Stomach smooth muscle (tissue), 2 donors: ENCODE measurements around the gene TTC12.

Source experiments
- H3K27ac ChIP-seq: one replicate; pipeline ENCODE4 v1.7.0; 2013; ENCODE audit warnings: mild to moderate bottlenecking, low read length, inconsistent platforms
- H3K27me3 ChIP-seq, 2 donors: one replicate each; pipeline ENCODE4 v1.7.0; 2013; ENCODE audit warnings: low read length in 2 of 2; ENCODE audit not compliant: insufficient read depth in 2 of 2, control insufficient read depth in 1 of 2
- H3K36me3 ChIP-seq, 2 donors: one replicate each; pipeline ENCODE4 v1.7.0; 2013; ENCODE audit warnings: low read length in 2 of 2; ENCODE audit not compliant: control insufficient read depth in 2 of 2, insufficient read depth in 2 of 2
- H3K4me1 ChIP-seq: one replicate; pipeline ENCODE4 v1.7.0; 2013; ENCODE audit warnings: low read length; ENCODE audit not compliant: control insufficient read depth, insufficient read depth
- H3K4me3 ChIP-seq, 2 donors: one replicate each; pipeline ENCODE4 v1.7.0; 2013; ENCODE audit warnings: low read length in 2 of 2
- H3K9ac ChIP-seq, 2 donors: one replicate each; pipeline ENCODE4 v1.7.0; 2013; ENCODE audit warnings: low read length in 2 of 2, mild to moderate bottlenecking in 1 of 2
- H3K9me3 ChIP-seq, 2 donors: one replicate each; pipeline ENCODE4 v1.7.0; 2013; ENCODE audit warnings: low read length in 2 of 2; ENCODE audit not compliant: control insufficient read depth in 2 of 2
- donor health status: healthy.
- donor health status: Pancreatic carcinoma.

TTC12 gene

GRCh38 chr11:113415343-113415742 lies 101.0 kb downstream of the TTC12 start:
- Histone ChIP-seq H3K9me3 (no peaks in the 10 kb centered on the region), H3K4me3 (no peak overlapping the region), H3K9ac (no peak overlapping the region), H3K4me1 (no peaks in the 10 kb centered on the region), H3K36me3 (no peaks in the 10 kb centered on the region), H3K27ac (no peak overlapping the region), H3K27me3 (no peaks in the 10 kb centered on the region)
